ENCODE measurements around the gene TRAK2.
"Not testable (repeated sequence)": the region's sequence is repeated elsewhere in the genome, so short reads cannot be mapped to it uniquely, and the experiment has no call there.

TRAK2 gene

GRCh38 chr2:201450954-201451291, 335 bp downstream of the TRAK2 start:
- no peak for DNase-seq

- DNase-seq = no peak
Observed at GRCh38 chr2:201448701-201449100, 2.6 kb downstream of the TRAK2 start.

- no peak for DNase-seq
Observed at GRCh38 chr2:201448061-201448460, 3.2 kb downstream of the TRAK2 start.

GRCh38 chr2:201447086-201447485, 4.2 kb downstream of the TRAK2 start:
- DNase-seq = no peak

- peak in 2 of 3 donors; percentile 36 to 42 for DNase-seq
Observed at GRCh38 chr2:201444746-201445465, 6.4 kb downstream of the TRAK2 start.

GRCh38 chr2:201441409-201441808, 9.8 kb downstream of the TRAK2 start:
- no peak for DNase-seq

- DNase-seq = no peak
Observed at GRCh38 chr2:201440182-201440581, 11.1 kb downstream of the TRAK2 start.

GRCh38 chr2:201439336-201439922, 11.8 kb downstream of the TRAK2 start:
- not testable (repeated sequence) for DNase-seq

GRCh38 chr2:201436141-201436540, 15.1 kb downstream of the TRAK2 start:
- no peak for DNase-seq

GRCh38 chr2:201433394-201433995, 17.8 kb downstream of the TRAK2 start:
- DNase-seq = no peak

- peak in 1 of 3 donors; percentile 17 for DNase-seq
Observed at GRCh38 chr2:201432621-201433393, 18.5 kb downstream of the TRAK2 start.

- DNase-seq = peak; percentile 15 to 69 (median 59)
Observed at GRCh38 chr2:201432038-201432620, 19.1 kb downstream of the TRAK2 start.

GRCh38 chr2:201430839-201431238, 20.4 kb downstream of the TRAK2 start:
- DNase-seq = no peak

- not testable (repeated sequence) for DNase-seq
Observed at GRCh38 chr2:201430322-201430721, 20.9 kb downstream of the TRAK2 start.

- not testable (repeated sequence) for DNase-seq
Observed at GRCh38 chr2:201429835-201430234, 21.4 kb downstream of the TRAK2 start.

- DNase-seq = not testable (repeated sequence)
Observed at GRCh38 chr2:201428366-201428765, 22.9 kb downstream of the TRAK2 start.

GRCh38 chr2:201425952-201426351, 25.3 kb downstream of the TRAK2 start:
- DNase-seq = no peak

- peak; percentile 10 to 51 (median 45) for DNase-seq
Observed at GRCh38 chr2:201420442-201421113, 30.7 kb downstream of the TRAK2 start.

- no peak for DNase-seq
Observed at GRCh38 chr2:201419986-201420385, 31.3 kb downstream of the TRAK2 start.

- DNase-seq = no peak
Observed at GRCh38 chr2:201419057-201419635, 32.1 kb downstream of the TRAK2 start.

GRCh38 chr2:201415149-201415548, 36.1 kb downstream of the TRAK2 start:
- DNase-seq = no peak

Measured in suppressor macrophage treated with lipopolysaccharide for 1 hour (primary cell).